IMR-90 (cell line): ENCODE measurements around the gene ST14. TPM values are rescaled to one million over a fixed set of nuclear protein-coding genes. Genes with fewer than 3 reads are reported as not detected.

Source experiments
- ATAC-seq: fragments of 200-7000 bp; cut with Tn5 transposase; 2 replicates; pipeline ENCODE4 v1.9.1; 2020; ENCODE audit warnings: low read depth, mild to moderate bottlenecking, moderate library complexity
- BruUV-seq: library from RNA; stranded (reverse); fragments of 400-500 nt; replicated peaks from 2 replicates; lab custom pipeline; 2021; lab: Mats Ljungman, UMichigan
- CTCF ChIA-PET: fragments of 300-600 bp; formaldehyde crosslinking; extraction: SDS; loops from one replicate; lab custom pipeline; 2021; ENCODE audit warnings: antibody characterized with exemption; lab: Yijun Ruan, JAX
- POLR2A ChIA-PET: fragments of 300-600 bp; sonication (Branson Sonifier 250); formaldehyde crosslinking; loops from one replicate; lab custom pipeline; 2022; ENCODE audit warnings: antibody characterized with exemption; ENCODE audit not compliant: unreplicated experiment; lab: Charles Lee
- DNase-seq: peaks from one replicate; pipeline ENCODE4 v3.0.0; 2013
- H2AFZ ChIP-seq: replicated peaks from 2 replicates; pipeline ENCODE3; 2013; ENCODE audit warnings: low read length, mild to moderate bottlenecking; ENCODE audit not compliant: poor library complexity
- H2AK5ac ChIP-seq: 2 replicates; pipeline ENCODE4 v1.6.1; 2013; ENCODE audit warnings: low read depth, low read length, inconsistent platforms
- H2AK9ac ChIP-seq: replicated peaks from 2 replicates; pipeline ENCODE3; 2013; ENCODE audit warnings: mild to moderate bottlenecking, low read depth, low read length, moderate library complexity; ENCODE audit not compliant: poor library complexity
- H2BK120ac ChIP-seq: 2 replicates; pipeline ENCODE4 v1.6.1; 2013; ENCODE audit warnings: low read depth, low read length, inconsistent platforms
- H2BK15ac ChIP-seq: 3 replicates; pipeline ENCODE4 v1.6.1; 2013; ENCODE audit warnings: low read depth, low read length, inconsistent platforms
- H2BK20ac ChIP-seq: 2 replicates; pipeline ENCODE4 v1.6.1; 2013; ENCODE audit warnings: low read depth, mild to moderate bottlenecking, inconsistent platforms, low read length, moderate library complexity
- H2BK5ac ChIP-seq: 2 replicates; pipeline ENCODE4 v1.6.1; 2013; ENCODE audit warnings: mild to moderate bottlenecking, low read depth, low read length, inconsistent platforms; ENCODE audit not compliant: poor library complexity, severe bottlenecking
- H3K14ac ChIP-seq: replicated peaks from 2 replicates; pipeline ENCODE4 v1.6.1; 2013; ENCODE audit warnings: low read depth, low read length, inconsistent platforms
- H3K18ac ChIP-seq: 2 replicates; pipeline ENCODE4 v1.6.1; 2013; ENCODE audit warnings: low read depth, low read length, control low read depth
- H3K23ac ChIP-seq: 2 replicates; pipeline ENCODE4 v1.6.1; 2013; ENCODE audit warnings: low read depth, low read length, inconsistent platforms
- H3K27ac ChIP-seq: 2 replicates; pipeline ENCODE4 v1.5.1; 2013; ENCODE audit warnings: mild to moderate bottlenecking, control low read depth, low read length; ENCODE audit not compliant: insufficient read depth
- H3K27me3 ChIP-seq: 2 replicates; pipeline ENCODE4 v1.6.1; 2013; ENCODE audit warnings: low read length; ENCODE audit not compliant: control insufficient read depth, insufficient read depth
- H3K36me3 ChIP-seq: 2 replicates; pipeline ENCODE4 v1.6.1; 2013; ENCODE audit warnings: low read length, mixed read lengths; ENCODE audit not compliant: control insufficient read depth, insufficient read depth
- H3K4ac ChIP-seq: 2 replicates; pipeline ENCODE4 v1.6.1; 2013; ENCODE audit warnings: low read depth, low read length, inconsistent platforms
- H3K4me1 ChIP-seq: 2 replicates; pipeline ENCODE4 v1.6.1; 2013; ENCODE audit warnings: low read length, mixed read lengths; ENCODE audit not compliant: control insufficient read depth, insufficient read depth
- H3K4me2 ChIP-seq: 2 replicates; pipeline ENCODE4 v1.6.1; 2013; ENCODE audit warnings: low read depth, mild to moderate bottlenecking, control low read depth, low read length, moderate library complexity
- H3K4me3 ChIP-seq: 2 replicates; pipeline ENCODE4 v1.5.1; 2013; ENCODE audit warnings: low read depth, mild to moderate bottlenecking, control low read depth, low read length, moderate library complexity; ENCODE audit not compliant: insufficient read depth
- H3K56ac ChIP-seq: 2 replicates; pipeline ENCODE4 v1.6.1; 2013; ENCODE audit warnings: low read length, inconsistent platforms; ENCODE audit not compliant: insufficient read depth; ENCODE audit errors: extremely low read depth
- H3K79me1 ChIP-seq, 2 experiments: 2 replicates each; pipeline ENCODE4 v1.6.1; 2013; ENCODE audit warnings: low read length in 2 of 2, inconsistent platforms in 1 of 2, low read depth in 1 of 2
- H3K9ac ChIP-seq: 2 replicates; pipeline ENCODE4 v1.6.1; 2013; ENCODE audit warnings: low read depth, low read length, control low read depth
- H3K9me1 ChIP-seq: 2 replicates; pipeline ENCODE4 v1.6.1; 2013; ENCODE audit warnings: low read length, inconsistent platforms; ENCODE audit not compliant: insufficient read depth
- H3K9me3 ChIP-seq: 2 replicates; pipeline ENCODE4 v1.6.1; 2013; ENCODE audit warnings: low read length; ENCODE audit not compliant: control insufficient read depth, insufficient read depth
- H4K20me1 ChIP-seq: 2 replicates; pipeline ENCODE4 v1.6.1; 2013; ENCODE audit warnings: low read length, inconsistent platforms; ENCODE audit not compliant: insufficient read depth
- H4K5ac ChIP-seq: 2 replicates; pipeline ENCODE4 v1.6.1; 2013; ENCODE audit warnings: mild to moderate bottlenecking, low read depth, low read length, control low read depth
- H4K8ac ChIP-seq, 2 experiments: 2 replicates each; pipeline ENCODE4 v1.6.1; 2013; ENCODE audit warnings: low read depth in 2 of 2, low read length in 2 of 2, control low read depth in 1 of 2, inconsistent platforms in 1 of 2
- H4K91ac ChIP-seq: 2 replicates; pipeline ENCODE4 v1.6.1; 2013; ENCODE audit warnings: low read depth, low read length, inconsistent platforms; ENCODE audit not compliant: insufficient read depth
- BHLHE40 ChIP-seq: fragments of 150-350 bp; IDR thresholded peaks from 2 replicates; pipeline ENCODE4 v1.6.1; 2016; ENCODE audit warnings: mild to moderate bottlenecking, low read depth, low read length
- CEBPB ChIP-seq: IDR thresholded peaks from 2 replicates; pipeline ENCODE4 v1.6.1; 2012; ENCODE audit warnings: low read depth, low read length, improper control_type of control experiment
- CHD1 ChIP-seq: IDR thresholded peaks from 2 replicates; pipeline ENCODE4 v1.6.1; 2012; ENCODE audit warnings: low read depth, low read length, improper control_type of control experiment
- FOS ChIP-seq: fragments of 150-350 bp; IDR thresholded peaks from 2 replicates; pipeline ENCODE4 v1.6.1; 2016; ENCODE audit warnings: low read depth, low read length
- MAFK ChIP-seq: IDR thresholded peaks from 2 replicates; pipeline ENCODE4 v1.6.1; 2012; ENCODE audit warnings: low read depth, low read length, improper control_type of control experiment
- MAZ ChIP-seq: IDR thresholded peaks from 2 replicates; pipeline ENCODE4 v1.6.1; 2012; ENCODE audit warnings: low read depth, mild to moderate bottlenecking, low read length, improper control_type of control experiment, moderate library complexity, borderline replicate concordance
- MXI1 ChIP-seq: IDR thresholded peaks from 2 replicates; pipeline ENCODE4 v1.6.1; 2012; ENCODE audit warnings: low read depth, mild to moderate bottlenecking, low read length, moderate library complexity, borderline replicate concordance
- NFE2L2 ChIP-seq: fragments of 150-350 bp; IDR thresholded peaks from 2 replicates; pipeline ENCODE4 v1.6.1; 2016; ENCODE audit warnings: low read depth, mild to moderate bottlenecking, low read length
- POLR2A ChIP-seq: IDR thresholded peaks from 2 replicates; pipeline ENCODE4 v1.6.1; 2012; ENCODE audit warnings: mild to moderate bottlenecking, low read depth, low read length
- RAD21 ChIP-seq: IDR thresholded peaks from 2 replicates; pipeline ENCODE4 v1.6.1; 2012; ENCODE audit warnings: low read length, improper control_type of control experiment
- RCOR1 ChIP-seq: IDR thresholded peaks from 2 replicates; pipeline ENCODE4 v1.6.1; 2012; ENCODE audit warnings: mild to moderate bottlenecking, low read length, improper control_type of control experiment; ENCODE audit not compliant: insufficient replicate concordance
- RFX5 ChIP-seq: IDR thresholded peaks from 2 replicates; pipeline ENCODE4 v1.8.0; 2012; ENCODE audit warnings: low read depth, mild to moderate bottlenecking, low read length, moderate library complexity
- SMC3 ChIP-seq: fragments of 150-350 bp; IDR thresholded peaks from 2 replicates; pipeline ENCODE4 v1.6.1; 2016; ENCODE audit warnings: low read depth, mild to moderate bottlenecking, antibody characterized with exemption, low read length, moderate library complexity
- WGBS, 2 experiments: methylation state at CpG; one replicate each; pipeline versions ENCODE4 v1.1.5 to v1.1.7; 2013; ENCODE audit warnings: missing lambda C conversion rate in 2 of 2; ENCODE audit not compliant: insufficient read length in 1 of 2; ENCODE audit errors: extremely low coverage in 2 of 2; 5-methylcytosine and 5-hydroxymethylcytosine counted together
- dilution Hi-C: fragments of 300-500 bp; cut with HindIII; formaldehyde crosslinking; loops from one replicate; pipeline ENCODE4 v1.14.3; 2018; ENCODE audit warnings: low sequenced_read_pairs; ENCODE audit not compliant: unreplicated experiment
- in situ Hi-C: fragments of 300-500 bp; cut with MboI; formaldehyde crosslinking; loops from 3 replicates; pipeline ENCODE4 v1.14.3; 2019; ENCODE audit warnings: low sequenced_read_pairs, inconsistent platforms, mixed read lengths
- intact Hi-C: fragments of 100-400 bp; cut with micrococcal nuclease; formaldehyde crosslinking; loops from 2 replicates; pipeline ENCODE4 v1.10.0; 2022
- polyA plus RNA-seq, 3 experiments: library from polyadenylated mRNA; depleted of rRNA; stranded (reverse); fragments of >200 nt; gene quantifications; 2 replicates each; pipeline ENCODE4 v1.2.3, GENCODE V29; 2012; ENCODE audit warnings: low replicate concordance in 1 of 3
- total RNA-seq: library from RNA; depleted of rRNA; stranded (reverse); fragments of >200 nt; gene quantifications from 2 replicates; pipeline ENCODE4 v1.2.3, GENCODE V29; 2012
- TF ChIP-seq, protein P1 (sequence below): fragments of 150-350 bp; IDR thresholded peaks from 2 replicates; pipeline ENCODE4 v1.6.1; 2017; ENCODE audit warnings: mild to moderate bottlenecking, antibody characterized with exemption, low read length, low read depth
- TF ChIP-seq, protein P2 (sequence below): fragments of 150-350 bp; IDR thresholded peaks from 2 replicates; pipeline ENCODE4 v1.6.1; 2016; ENCODE audit warnings: low read depth, mild to moderate bottlenecking, low read length, moderate library complexity, borderline replicate concordance
- TF ChIP-seq, protein P3 (sequence below): conservative IDR thresholded peaks from 2 replicates; pipeline ENCODE4 v1.5.1; 2012; ENCODE audit warnings: mild to moderate bottlenecking, low read depth, low read length, improper control_type of control experiment

Gene ST14
- total and polyA plus RNA-seq, 2 of the 4 experiments (the other 2 are of a cell fraction) = not detected

DNA sequence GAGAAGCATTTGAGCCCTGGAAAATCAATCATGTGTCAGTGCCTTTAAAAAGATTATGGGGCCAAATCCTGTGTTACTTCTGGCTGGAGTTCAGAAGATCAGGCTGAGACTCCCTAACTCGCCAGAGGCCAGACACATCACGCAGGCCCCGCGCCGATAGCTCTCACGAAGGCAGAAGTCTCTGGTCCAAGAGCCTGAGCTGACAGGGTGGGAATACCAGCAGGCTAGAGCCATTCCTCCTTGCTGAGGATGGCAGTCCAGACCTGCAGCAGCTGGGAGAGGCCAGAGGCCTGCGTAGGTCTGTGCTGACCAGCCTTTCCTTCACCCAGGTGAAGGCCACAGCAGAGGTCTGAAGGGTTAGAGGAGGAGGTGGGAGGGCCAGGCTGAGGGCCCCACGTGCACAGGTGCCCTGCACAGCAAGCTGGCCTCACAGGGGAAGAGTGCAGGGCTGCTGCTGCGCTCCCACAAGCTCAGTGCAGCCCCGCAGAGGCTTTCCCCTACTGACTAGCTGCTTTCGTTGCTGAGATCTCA, 52.9 kb downstream of the ST14 start:
- no peak overlapping the region for H2AK9ac ChIP-seq
- 34% methylated on average over 7 of the region's 11 CpGs; no CpG with 5 or more reads in 1 of the 2 experiments for WGBS, 2 experiments

More for the DNA sequence above, 52.9 kb downstream of the ST14 start:
- Histone ChIP-seq H3K27me3 (peaks cover 46% of the 10 kb centered on the region), H2BK20ac (no peak overlapping the region), H3K4ac (no peak overlapping the region), H4K8ac (no peak overlapping the region), H3K36me3 (no peaks in the 10 kb centered on the region), H3K27ac (no peak overlapping the region), H4K20me1 (no peaks in the 10 kb centered on the region), H2AFZ (no peak overlapping the region), H3K4me3 (no peak overlapping the region), H3K9ac (no peak overlapping the region), H2BK120ac (no peak overlapping the region), H2BK5ac (no peak overlapping the region), H2AK5ac (no peak overlapping the region), H2BK15ac (no peak overlapping the region), H3K56ac (no peak overlapping the region), H4K91ac (no peak overlapping the region), H4K5ac (no peak overlapping the region), H3K23ac (no peak overlapping the region), H3K4me2 (no peak overlapping the region), H3K14ac (no peak overlapping the region), H3K9me1 (no peaks in the 10 kb centered on the region), H3K79me1 (no peaks in the 10 kb centered on the region), H3K9me3 (no peaks in the 10 kb centered on the region), H3K18ac (no peak overlapping the region), H3K4me1 (no peaks in the 10 kb centered on the region)
- no TSS peak for BruUV-seq
- dilution Hi-C loops = no loop called here
- TF ChIP-seq RCOR1 = no peak
- TF ChIP-seq RFX5 = no peak
- TF ChIP-seq MAFK = no peak
- TF ChIP-seq BHLHE40 = no peak
- TF ChIP-seq, protein P1, sequence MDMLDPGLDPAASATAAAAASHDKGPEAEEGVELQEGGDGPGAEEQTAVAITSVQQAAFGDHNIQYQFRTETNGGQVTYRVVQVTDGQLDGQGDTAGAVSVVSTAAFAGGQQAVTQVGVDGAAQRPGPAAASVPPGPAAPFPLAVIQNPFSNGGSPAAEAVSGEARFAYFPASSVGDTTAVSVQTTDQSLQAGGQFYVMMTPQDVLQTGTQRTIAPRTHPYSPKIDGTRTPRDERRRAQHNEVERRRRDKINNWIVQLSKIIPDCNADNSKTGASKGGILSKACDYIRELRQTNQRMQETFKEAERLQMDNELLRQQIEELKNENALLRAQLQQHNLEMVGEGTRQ = no peak
- TF ChIP-seq, protein P2, sequence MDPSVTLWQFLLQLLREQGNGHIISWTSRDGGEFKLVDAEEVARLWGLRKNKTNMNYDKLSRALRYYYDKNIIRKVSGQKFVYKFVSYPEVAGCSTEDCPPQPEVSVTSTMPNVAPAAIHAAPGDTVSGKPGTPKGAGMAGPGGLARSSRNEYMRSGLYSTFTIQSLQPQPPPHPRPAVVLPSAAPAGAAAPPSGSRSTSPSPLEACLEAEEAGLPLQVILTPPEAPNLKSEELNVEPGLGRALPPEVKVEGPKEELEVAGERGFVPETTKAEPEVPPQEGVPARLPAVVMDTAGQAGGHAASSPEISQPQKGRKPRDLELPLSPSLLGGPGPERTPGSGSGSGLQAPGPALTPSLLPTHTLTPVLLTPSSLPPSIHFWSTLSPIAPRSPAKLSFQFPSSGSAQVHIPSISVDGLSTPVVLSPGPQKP = no peak
- no peak for TF ChIP-seq NFE2L2
- no peak for TF ChIP-seq CEBPB
- TF ChIP-seq, protein P3, sequence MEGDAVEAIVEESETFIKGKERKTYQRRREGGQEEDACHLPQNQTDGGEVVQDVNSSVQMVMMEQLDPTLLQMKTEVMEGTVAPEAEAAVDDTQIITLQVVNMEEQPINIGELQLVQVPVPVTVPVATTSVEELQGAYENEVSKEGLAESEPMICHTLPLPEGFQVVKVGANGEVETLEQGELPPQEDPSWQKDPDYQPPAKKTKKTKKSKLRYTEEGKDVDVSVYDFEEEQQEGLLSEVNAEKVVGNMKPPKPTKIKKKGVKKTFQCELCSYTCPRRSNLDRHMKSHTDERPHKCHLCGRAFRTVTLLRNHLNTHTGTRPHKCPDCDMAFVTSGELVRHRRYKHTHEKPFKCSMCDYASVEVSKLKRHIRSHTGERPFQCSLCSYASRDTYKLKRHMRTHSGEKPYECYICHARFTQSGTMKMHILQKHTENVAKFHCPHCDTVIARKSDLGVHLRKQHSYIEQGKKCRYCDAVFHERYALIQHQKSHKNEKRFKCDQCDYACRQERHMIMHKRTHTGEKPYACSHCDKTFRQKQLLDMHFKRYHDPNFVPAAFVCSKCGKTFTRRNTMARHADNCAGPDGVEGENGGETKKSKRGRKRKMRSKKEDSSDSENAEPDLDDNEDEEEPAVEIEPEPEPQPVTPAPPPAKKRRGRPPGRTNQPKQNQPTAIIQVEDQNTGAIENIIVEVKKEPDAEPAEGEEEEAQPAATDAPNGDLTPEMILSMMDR = no peak
- no peak for TF ChIP-seq POLR2A
- TF ChIP-seq FOS = no peak
- TF ChIP-seq RAD21 = no peak
- no peak for TF ChIP-seq CHD1
- TF ChIP-seq MAZ = no peak
- TF ChIP-seq MXI1 = no peak
- no peak for TF ChIP-seq SMC3
- in situ Hi-C loops = loop anchor here (5.0 to 25.0 kb wide), 3 partner anchors 175 to 652 kb away; partner anchors contain the start of gene ADAMTS8
- no peak for DNase-seq
- ChIA-PET CTCF (interaction anchor here (0.6 to 1.3 kb wide), 10 partner anchors 17 to 650 kb away, joined by 3 to 8 read pairs (median 4); partner anchors contain the start of gene ADAMTS8), POLR2A (interaction anchor here (1.2 kb wide), 1 partner anchor 214 kb away, joined by 3 read pairs; no protein-coding TSS in a partner anchor)
- ATAC-seq = no peak
- intact Hi-C loops = loop anchor here (5.0 to 10.0 kb wide), 3 partner anchors 170 to 680 kb away; no protein-coding TSS in a partner anchor
